Spinal cord (tissue), 10 donors: ENCODE measurements around the gene RETREG3. TPM values are rescaled to one million over a fixed set of nuclear protein-coding genes. Genes with fewer than 3 reads are reported as not detected.

Experiments
- DNase-seq, 6 donors: peaks; one replicate each; pipeline versions ENCODE4 v3.0.0 to v3.0.0-alpha.2; 2013 to 2015; ENCODE audit warnings: low spot score in 6 of 6, low read depth in 4 of 6
- H3K27ac ChIP-seq: one replicate; pipeline ENCODE4 v1.5.1; 2013; ENCODE audit warnings: low read depth, low read length, control low read depth
- H3K27me3 ChIP-seq: one replicate; pipeline ENCODE4 v1.6.1; 2013; ENCODE audit warnings: low read length; ENCODE audit not compliant: control insufficient read depth, insufficient read depth
- H3K36me3 ChIP-seq: one replicate; pipeline ENCODE4 v1.6.1; 2013; ENCODE audit warnings: low read length; ENCODE audit not compliant: control insufficient read depth, insufficient read depth
- H3K4me1 ChIP-seq: one replicate; pipeline ENCODE4 v1.6.1; 2013; ENCODE audit warnings: low read length; ENCODE audit not compliant: control insufficient read depth, insufficient read depth
- H3K4me3 ChIP-seq: one replicate; pipeline ENCODE4 v1.5.1; 2013; ENCODE audit warnings: low read depth, low read length, control low read depth
- H3K9me3 ChIP-seq: one replicate; pipeline ENCODE4 v1.6.1; 2013; ENCODE audit warnings: low read length; ENCODE audit not compliant: control insufficient read depth, insufficient read depth
- WGBS: methylation state at CpG from one replicate; pipeline ENCODE4 v1.1.5; 2013; ENCODE audit warnings: missing lambda C conversion rate; ENCODE audit not compliant: insufficient coverage; 5-methylcytosine and 5-hydroxymethylcytosine counted together
- polyA plus RNA-seq, 2 donors: library from polyadenylated mRNA; unstranded; fragments of 120-200 nt; gene quantifications; one replicate each; pipeline ENCODE4 v1.2.1, GENCODE V29; 2013; ENCODE audit not compliant: insufficient read length in 2 of 2
- total RNA-seq, 2 donors: library from RNA; depleted of rRNA in 1 of 2; stranded (reverse); fragments of 120-200 nt in 1 of 2; fragments of >200 nt in 1 of 2; gene quantifications; one replicate each; pipeline versions ENCODE4 v1.2.3 to v1.2.4, GENCODE V29; 2013 to 2014
- donor health status: healthy.

Gene RETREG3
- total and polyA plus RNA-seq, 4 donors: 30.0 to 50.4 (median 41.4) TPM

DNA sequence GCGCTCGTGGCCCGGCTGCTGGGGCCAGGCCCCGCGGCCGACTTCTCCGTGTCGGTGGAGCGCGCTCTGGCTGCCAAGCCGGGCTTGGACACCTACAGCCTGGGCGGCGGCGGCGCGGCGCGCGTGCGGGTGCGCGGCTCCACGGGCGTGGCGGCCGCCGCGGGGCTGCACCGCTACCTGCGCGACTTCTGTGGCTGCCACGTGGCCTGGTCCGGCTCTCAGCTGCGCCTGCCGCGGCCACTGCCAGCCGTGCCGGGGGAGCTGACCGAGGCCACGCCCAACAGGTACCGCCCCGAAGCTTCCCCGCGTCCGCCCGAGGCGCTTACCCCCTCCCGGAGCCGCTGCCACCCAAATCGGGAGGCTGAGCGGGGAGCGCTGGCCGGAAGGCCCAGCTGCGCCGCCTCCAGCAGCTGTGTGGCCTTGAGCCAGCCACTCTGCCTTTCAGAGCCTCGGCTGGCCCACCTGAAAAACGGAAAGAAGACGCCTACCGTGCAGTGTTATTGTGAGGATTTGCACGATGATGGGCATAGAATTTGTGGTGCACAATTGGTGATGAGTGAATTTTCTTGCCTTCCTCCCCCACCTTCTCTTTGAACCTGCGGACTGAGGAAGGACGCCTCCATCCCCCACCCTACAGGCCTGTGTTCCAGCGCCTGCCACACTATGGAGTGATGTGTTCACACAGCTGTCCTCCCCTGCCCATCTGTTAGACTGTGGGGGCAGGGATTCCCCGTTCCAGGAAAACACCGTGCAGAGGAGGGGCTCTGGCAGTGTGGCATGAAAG is 72.6 kb downstream of the RETREG3 start:
- Histone ChIP-seq H3K4me3 (peak overlapping the region; percentile 54), H3K9me3 (no peaks in the 10 kb centered on the region), H3K27me3 (no peaks in the 10 kb centered on the region), H3K4me1 (peaks cover 26% of the 10 kb centered on the region), H3K36me3 (peaks cover 36% of the 10 kb centered on the region), H3K27ac (peak overlapping the region; percentile 8)
- peak in 3 of 6 donors; percentile 33 to 81 (median 72) for DNase-seq
- under 1% methylated on average over 58 of the region's 65 CpGs for WGBS

DNA sequence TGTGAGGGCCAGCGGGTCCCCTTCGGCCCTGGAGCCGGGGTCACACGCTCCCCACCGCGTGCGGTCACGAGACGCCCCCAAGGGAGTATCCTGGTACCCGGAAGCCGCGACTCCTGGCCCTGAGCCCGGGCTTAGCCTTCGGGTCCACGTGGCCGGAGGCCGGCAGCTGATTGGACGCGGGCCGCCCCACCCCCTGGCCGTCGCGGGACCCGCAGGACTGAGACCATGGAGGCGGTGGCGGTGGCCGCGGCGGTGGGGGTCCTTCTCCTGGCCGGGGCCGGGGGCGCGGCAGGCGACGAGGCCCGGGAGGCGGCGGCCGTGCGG is 73.2 kb downstream of the RETREG3 start, which contains the start of gene NAGLU:
TSS of gene NAGLU (plus strand) at position 194 of the 324 bp plus-strand sequence. CDS start at position 226, 32 bp downstream.
- no peaks in the 10 kb centered on the region for H3K27me3 ChIP-seq
- peak within 1 kb of the TSS; percentile 54 for H3K4me3 ChIP-seq
- H3K36me3 ChIP-seq: peaks cover 31% of the 10 kb centered on the region
- peak in 5 of 6 donors; percentile 76 to 96 (median 89) for DNase-seq
- no peaks in the 10 kb centered on the region for H3K9me3 ChIP-seq
- peaks cover 26% of the 10 kb centered on the region for H3K4me1 ChIP-seq
- peak within 1 kb of the TSS; percentile 78 for H3K27ac ChIP-seq
- WGBS: under 1% methylated on average over 40 of the region's 40 CpGs

DNA sequence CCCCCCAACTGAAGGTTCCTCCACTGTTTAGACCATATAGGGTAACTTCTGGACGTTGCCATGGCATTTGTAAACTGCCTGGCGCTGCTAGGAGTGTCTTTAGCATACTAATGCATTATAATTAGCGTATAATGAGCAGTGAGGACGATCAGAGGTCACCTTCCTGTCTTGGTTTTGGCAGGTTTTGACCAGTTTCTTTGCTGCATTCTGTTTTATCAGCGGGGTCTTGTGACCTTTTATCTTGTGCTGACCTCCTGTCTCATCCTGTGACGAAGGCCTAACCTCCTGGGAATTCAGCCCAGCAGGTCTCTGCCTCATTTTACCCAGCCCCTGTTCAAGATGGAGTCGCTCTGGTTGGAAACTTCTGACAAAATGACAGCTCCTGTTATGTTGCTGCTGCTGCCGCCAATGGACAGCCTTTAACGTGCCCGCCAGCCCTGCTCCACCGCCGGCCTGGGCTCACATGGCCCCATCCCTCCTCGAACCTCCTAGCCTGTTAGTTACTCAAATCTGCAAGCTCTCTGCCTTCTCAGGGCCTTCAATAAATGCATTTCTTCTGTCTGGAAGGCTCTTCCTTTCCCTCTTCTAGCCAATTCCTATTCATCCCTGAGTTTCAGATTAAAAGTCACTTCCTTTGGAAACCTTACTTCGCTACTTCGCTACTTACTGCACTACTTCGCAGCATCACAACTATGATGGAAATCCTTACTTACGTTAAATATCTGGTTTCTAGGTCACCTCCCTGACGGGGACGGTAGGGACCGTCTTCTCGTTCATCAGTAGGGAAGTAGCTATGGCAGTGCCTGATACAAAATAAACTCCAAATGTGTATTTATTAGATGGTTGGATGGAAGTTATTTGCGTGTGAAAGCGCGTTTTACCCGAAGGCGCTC is 73.8 kb downstream of the RETREG3 start:
- WGBS: 30% methylated on average over 20 of the region's 26 CpGs
- Histone ChIP-seq H3K27ac (peak overlapping the region; percentile 78), H3K4me3 (peak overlapping the region; percentile 54), H3K36me3 (peaks cover 25% of the 10 kb centered on the region), H3K27me3 (no peaks in the 10 kb centered on the region), H3K9me3 (no peaks in the 10 kb centered on the region), H3K4me1 (peaks cover 26% of the 10 kb centered on the region)
- DNase-seq: no peak

GRCh38 chr17:42531455-42532354 is 77.5 kb downstream of the RETREG3 start:
- peak overlapping the region; percentile 47 for H3K27ac ChIP-seq
- no peaks in the 10 kb centered on the region for H3K27me3 ChIP-seq
- WGBS: 15% methylated on average over 60 of the region's 60 CpGs
- no peaks in the 10 kb centered on the region for H3K36me3 ChIP-seq
- H3K9me3 ChIP-seq: no peaks in the 10 kb centered on the region
- peak in 3 of 6 donors; percentile 36 to 83 (median 65) for DNase-seq
- H3K4me1 ChIP-seq: peaks cover 17% of the 10 kb centered on the region
- peak overlapping the region; percentile 47 for H3K4me3 ChIP-seq

- Histone ChIP-seq H3K9me3 (no peaks in the 10 kb centered on the region), H3K36me3 (no peaks in the 10 kb centered on the region), H3K4me3 (no peak overlapping the region), H3K27me3 (no peaks in the 10 kb centered on the region), H3K4me1 (peaks cover 15% of the 10 kb centered on the region), H3K27ac (no peak overlapping the region)
- DNase-seq: no peak
- 100% methylated on average over 1 of the region's 2 CpGs for WGBS
Observed at GRCh38 chr17:42530952-42531454, 78.2 kb downstream of the RETREG3 start.

Other genes with a start within 250 kb of the RETREG3 start
- gene STAT3, start 220.9 kb downstream of the RETREG3 start, total RNA-seq: 10 to 100 TPM; 77.6 to 97.5 TPM
- 10 to 100 TPM; 74.1 to 74.5 TPM for gene STAT3, start 220.9 kb downstream of the RETREG3 start, polyA plus RNA-seq
- gene CAVIN1, start 186.1 kb downstream of the RETREG3 start, total RNA-seq: 100 to 1,000 TPM in 1 of 2 donors, 10 to 100 TPM in 1; 60.5 to 151 TPM
- 10 to 100 TPM; 30.9 to 57.1 TPM for gene CAVIN1, start 186.1 kb downstream of the RETREG3 start, polyA plus RNA-seq
- gene ATP6V0A1, start 150.5 kb downstream of the RETREG3 start, total RNA-seq: 100 to 1,000 TPM in 1 of 2 donors, 10 to 100 TPM in 1; 71.1 to 321 TPM
- gene ATP6V0A1, start 150.5 kb downstream of the RETREG3 start, polyA plus RNA-seq: 100 to 1,000 TPM; 179 to 218 TPM
- 10 to 100 TPM; 13.0 to 24.2 TPM for gene NAGLU, start 73.1 kb downstream of the RETREG3 start, total RNA-seq
- gene NAGLU, start 73.1 kb downstream of the RETREG3 start, polyA plus RNA-seq: 10 to 100 TPM; 17.2 to 23.4 TPM
- gene HSD17B1, start 56.5 kb downstream of the RETREG3 start, total RNA-seq: 1 to 10 TPM in 1 of 2 donors, under 1 TPM in 1; 0.69 to 5.2 TPM
- gene HSD17B1, start 56.5 kb downstream of the RETREG3 start, polyA plus RNA-seq: 1 to 10 TPM; 5.2 to 6.8 TPM
- 10 to 100 TPM; 12.8 to 25.7 TPM for gene COASY, start 47.2 kb downstream of the RETREG3 start, total RNA-seq
- gene COASY, start 47.2 kb downstream of the RETREG3 start, polyA plus RNA-seq: 10 to 100 TPM; 44.8 to 49.7 TPM
- 10 to 100 TPM; 20.3 to 23.7 TPM for gene MLX, start 42.3 kb downstream of the RETREG3 start, total RNA-seq
- 10 to 100 TPM; 36.7 to 45.4 TPM for gene MLX, start 42.3 kb downstream of the RETREG3 start, polyA plus RNA-seq
- gene PSMC3IP, start 31.6 kb downstream of the RETREG3 start, total RNA-seq: 1 to 10 TPM; 5.9 to 10.0 TPM
- 10 to 100 TPM; 18.3 to 24.1 TPM for gene PSMC3IP, start 31.6 kb downstream of the RETREG3 start, polyA plus RNA-seq
- 10 to 100 TPM; 17.0 to 42.9 TPM for gene TUBG1, start 309 bp upstream of the RETREG3 start, total RNA-seq
- gene TUBG1, start 309 bp upstream of the RETREG3 start, polyA plus RNA-seq: 10 to 100 TPM; 56.9 to 67.4 TPM
- gene TUBG2, start 49.9 kb upstream of the RETREG3 start, total RNA-seq: 10 to 100 TPM; 21.1 to 26.9 TPM
- 10 to 100 TPM; 62.2 to 85.6 TPM for gene TUBG2, start 49.9 kb upstream of the RETREG3 start, polyA plus RNA-seq
- gene PLEKHH3, start 67.6 kb upstream of the RETREG3 start, total RNA-seq: 10 to 100 TPM in 1 of 2 donors, 1 to 10 TPM in 1; 5.5 to 23.7 TPM
- gene PLEKHH3, start 67.6 kb upstream of the RETREG3 start, polyA plus RNA-seq: 10 to 100 TPM; 16.9 to 26.4 TPM
- gene CCR10, start 72.5 kb upstream of the RETREG3 start, total RNA-seq: 1 to 10 TPM; 1.3 to 4.4 TPM
- gene CCR10, start 72.5 kb upstream of the RETREG3 start, polyA plus RNA-seq: 1 to 10 TPM; 2.7 to 5.2 TPM
- gene CNTNAP1, start 73.2 kb upstream of the RETREG3 start, total RNA-seq: 10 to 100 TPM; 19.8 to 70.9 TPM
- 10 to 100 TPM; 55.1 to 62.9 TPM for gene CNTNAP1, start 73.2 kb upstream of the RETREG3 start, polyA plus RNA-seq
- gene EZH1, start 135.7 kb upstream of the RETREG3 start, total RNA-seq: 10 to 100 TPM; 28.7 to 42.5 TPM
- 10 to 100 TPM; 43.0 to 53.5 TPM for gene EZH1, start 135.7 kb upstream of the RETREG3 start, polyA plus RNA-seq
- 100 to 1,000 TPM in 1 of 2 donors, 10 to 100 TPM in 1; 25.2 to 106 TPM for gene RAMP2, start 151.9 kb upstream of the RETREG3 start, total RNA-seq
- 100 to 1,000 TPM in 1 of 2 donors, 10 to 100 TPM in 1; 79.3 to 100 TPM for gene RAMP2, start 151.9 kb upstream of the RETREG3 start, polyA plus RNA-seq
- 100 to 1,000 TPM in 1 of 2 donors, 10 to 100 TPM in 1; 39.6 to 106 TPM for gene VPS25, start 164.1 kb upstream of the RETREG3 start, total RNA-seq
- 10 to 100 TPM; 54.1 to 64.9 TPM for gene VPS25, start 164.1 kb upstream of the RETREG3 start, polyA plus RNA-seq
- gene WNK4, start 171.2 kb upstream of the RETREG3 start, total RNA-seq: 10 to 100 TPM in 1 of 2 donors, 1 to 10 TPM in 1; 3.5 to 11.2 TPM
- 10 to 100 TPM in 1 of 2 donors, 1 to 10 TPM in 1; 1.9 to 14.1 TPM for gene WNK4, start 171.2 kb upstream of the RETREG3 start, polyA plus RNA-seq
- 100 to 1,000 TPM in 1 of 2 donors, 10 to 100 TPM in 1; 83.3 to 152 TPM for gene COA3, start 189.3 kb upstream of the RETREG3 start, total RNA-seq
- 100 to 1,000 TPM; 126 to 127 TPM for gene COA3, start 189.3 kb upstream of the RETREG3 start, polyA plus RNA-seq
- gene CNTD1, start 189.5 kb upstream of the RETREG3 start, total RNA-seq: 1 to 10 TPM in 1 of 2 donors, under 1 TPM in 1; 0.50 to 1.3 TPM
- 1 to 10 TPM; 1.3 to 2.8 TPM for gene CNTD1, start 189.5 kb upstream of the RETREG3 start, polyA plus RNA-seq
- gene BECN1, start 214.9 kb upstream of the RETREG3 start, total RNA-seq: 10 to 100 TPM; 72.9 to 87.0 TPM
- gene BECN1, start 214.9 kb upstream of the RETREG3 start, polyA plus RNA-seq: 10 to 100 TPM; 60.5 to 65.1 TPM
- 10 to 100 TPM; 55.8 to 59.2 TPM for gene PSME3, start 224.0 kb upstream of the RETREG3 start, total RNA-seq
- gene PSME3, start 224.0 kb upstream of the RETREG3 start, polyA plus RNA-seq: 10 to 100 TPM; 96.6 to 98.5 TPM
- gene AOC2, start 235.2 kb upstream of the RETREG3 start, total RNA-seq: 1 to 10 TPM; 1.2 to 1.3 TPM
- gene AOC2, start 235.2 kb upstream of the RETREG3 start, polyA plus RNA-seq: 1 to 10 TPM; 3.3 to 4.1 TPM
- 1 to 10 TPM; 2.7 to 6.2 TPM for gene AOC3, start 241.8 kb upstream of the RETREG3 start, total RNA-seq
- 1 to 10 TPM; 2.9 to 3.0 TPM for gene AOC3, start 241.8 kb upstream of the RETREG3 start, polyA plus RNA-seq